HEK293 (cell line): ENCODE data around the gene CCDC27.

Experiments used
- CTCF ChIA-PET: fragments of 350-600 bp; formaldehyde crosslinking; extraction: SDS; loops from one replicate; lab custom pipeline; 2021; ENCODE audit warnings: antibody characterized with exemption; lab: Yijun Ruan, JAX
- POLR2A ChIA-PET: fragments of 300-600 bp; formaldehyde crosslinking; extraction: SDS; loops from one replicate; lab custom pipeline; 2020; ENCODE audit warnings: antibody characterized with exemption, inconsistent platforms; lab: Yijun Ruan, JAX
- H3K27ac ChIP-seq: fragments of 200-500 bp; sonication (Bioruptor generic); 2 replicates; pipeline ENCODE4 v1.5.1; 2014; ENCODE audit warnings: low read depth, low read length, control low read depth, inconsistent platforms; ENCODE audit errors: extremely low read depth
- H3K36me3 ChIP-seq, 2 experiments: fragments of 200-500 bp in 1 of 2; sonication (Bioruptor generic) in 1 of 2; 1 replicate in 1 of 2; 2 replicates in 1 of 2; pipeline ENCODE4 v1.5.1; 2014 to 2017; ENCODE audit warnings: inconsistent platforms in 2 of 2, low read length in 2 of 2; ENCODE audit not compliant: control insufficient read depth in 2 of 2, insufficient read depth in 1 of 2
- H3K4me1 ChIP-seq: fragments of 200-500 bp; sonication (Bioruptor generic); 2 replicates; pipeline ENCODE4 v1.5.1; 2014; ENCODE audit warnings: mild to moderate bottlenecking, low read length, inconsistent platforms; ENCODE audit not compliant: control insufficient read depth, insufficient read depth
- H3K4me3 ChIP-seq: 2 replicates; pipeline ENCODE4 v1.5.1; 2011; ENCODE audit warnings: low read depth, mild to moderate bottlenecking, control low read depth, low read length, moderate library complexity
- H3K9me3 ChIP-seq: fragments of 200-500 bp; sonication (Bioruptor generic); 2 replicates; pipeline ENCODE4 v1.5.1; 2014; ENCODE audit warnings: low read depth, low read length, inconsistent platforms; ENCODE audit not compliant: control insufficient read depth, insufficient read depth
- REPIN1 ChIP-seq: fragments of 450-650 bp; formaldehyde crosslinking; IDR thresholded peaks from 2 replicates; pipeline ENCODE4 v1.5.1; 2017; ENCODE audit warnings: missing biosample characterization, missing genetic modification characterization, low read depth
- SP3 ChIP-seq: fragments of 450-650 bp; formaldehyde crosslinking; IDR thresholded peaks from 2 replicates; pipeline ENCODE4 v1.5.1; 2016; ENCODE audit warnings: missing biosample characterization, missing genetic modification characterization
- ZBTB48 ChIP-seq: fragments of 450-650 bp; formaldehyde crosslinking; IDR thresholded peaks from 2 replicates; pipeline ENCODE4 v1.5.1; 2016; ENCODE audit warnings: missing biosample characterization, missing genetic modification characterization
- ZNF138 ChIP-seq: fragments of 450-650 bp; formaldehyde crosslinking; IDR thresholded peaks from 2 replicates; pipeline ENCODE4 v1.5.1; 2016; ENCODE audit warnings: missing biosample characterization, missing genetic modification characterization, borderline replicate concordance
- ZNF146 ChIP-seq: fragments of 450-650 bp; formaldehyde crosslinking; IDR thresholded peaks from 2 replicates; pipeline ENCODE4 v1.5.1; 2016; ENCODE audit warnings: missing biosample characterization, missing genetic modification characterization
- ZNF174 ChIP-seq: fragments of 450-650 bp; formaldehyde crosslinking; IDR thresholded peaks from 2 replicates; pipeline ENCODE4 v1.5.0; 2017; ENCODE audit warnings: missing biosample characterization, mild to moderate bottlenecking, missing genetic modification characterization
- ZNF211 ChIP-seq: fragments of 450-650 bp; formaldehyde crosslinking; IDR thresholded peaks from 2 replicates; pipeline ENCODE4 v1.5.1; 2016; ENCODE audit warnings: low read depth, missing biosample characterization, missing genetic modification characterization
- ZNF324 ChIP-seq: fragments of 450-650 bp; formaldehyde crosslinking; IDR thresholded peaks from 2 replicates; pipeline ENCODE4 v1.5.1; 2016; ENCODE audit warnings: missing biosample characterization, missing genetic modification characterization
- ZNF558 ChIP-seq: fragments of 450-650 bp; formaldehyde crosslinking; IDR thresholded peaks from 2 replicates; pipeline ENCODE4 v1.5.1; 2016; ENCODE audit warnings: missing biosample characterization, missing genetic modification characterization
- ZNF585B ChIP-seq: fragments of 450-650 bp; formaldehyde crosslinking; IDR thresholded peaks from 2 replicates; pipeline ENCODE4 v1.5.1; 2016; ENCODE audit warnings: missing biosample characterization, missing genetic modification characterization
- ZNF610 ChIP-seq: fragments of 450-650 bp; formaldehyde crosslinking; IDR thresholded peaks from 2 replicates; pipeline ENCODE4 v1.5.1; 2016; ENCODE audit warnings: missing biosample characterization, missing genetic modification characterization, borderline replicate concordance
- ZNF629 ChIP-seq: fragments of 450-650 bp; formaldehyde crosslinking; IDR thresholded peaks from 2 replicates; pipeline ENCODE4 v1.5.1; 2017; ENCODE audit warnings: missing biosample characterization, missing genetic modification characterization
- ZNF658 ChIP-seq: fragments of 450-650 bp; formaldehyde crosslinking; IDR thresholded peaks from 2 replicates; pipeline ENCODE4; 2016; ENCODE audit warnings: missing biosample characterization, missing genetic modification characterization
- ZNF677 ChIP-seq: fragments of 450-650 bp; IDR thresholded peaks from 2 replicates; pipeline ENCODE4 v1.5.0; 2018; ENCODE audit warnings: missing biosample characterization, mild to moderate bottlenecking, missing genetic modification characterization, moderate library complexity
- ZNF777 ChIP-seq: fragments of 450-650 bp; formaldehyde crosslinking; IDR thresholded peaks from 2 replicates; pipeline ENCODE4 v1.5.1; 2017; ENCODE audit warnings: missing biosample characterization, missing genetic modification characterization, borderline replicate concordance
- ZSCAN23 ChIP-seq: fragments of 450-650 bp; formaldehyde crosslinking; IDR thresholded peaks from 2 replicates; pipeline ENCODE4 v1.5.1; 2016; ENCODE audit warnings: missing biosample characterization, missing genetic modification characterization
- TF ChIP-seq, protein P1 (sequence below): fragments of 450-650 bp; formaldehyde crosslinking; IDR thresholded peaks from 2 replicates; pipeline ENCODE4 v1.5.1; 2016; ENCODE audit warnings: missing biosample characterization, missing genetic modification characterization, borderline replicate concordance
- TF ChIP-seq, protein P2 (sequence below): fragments of 450-650 bp; formaldehyde crosslinking; IDR thresholded peaks from 2 replicates; pipeline ENCODE4 v1.5.1; 2016; ENCODE audit warnings: missing biosample characterization, missing genetic modification characterization, borderline replicate concordance
- TF ChIP-seq, protein P3 (sequence below): fragments of 450-650 bp; formaldehyde crosslinking; IDR thresholded peaks from 2 replicates; pipeline ENCODE4 v1.5.1; 2016; ENCODE audit warnings: missing biosample characterization, missing genetic modification characterization

Gene CCDC27

DNA sequence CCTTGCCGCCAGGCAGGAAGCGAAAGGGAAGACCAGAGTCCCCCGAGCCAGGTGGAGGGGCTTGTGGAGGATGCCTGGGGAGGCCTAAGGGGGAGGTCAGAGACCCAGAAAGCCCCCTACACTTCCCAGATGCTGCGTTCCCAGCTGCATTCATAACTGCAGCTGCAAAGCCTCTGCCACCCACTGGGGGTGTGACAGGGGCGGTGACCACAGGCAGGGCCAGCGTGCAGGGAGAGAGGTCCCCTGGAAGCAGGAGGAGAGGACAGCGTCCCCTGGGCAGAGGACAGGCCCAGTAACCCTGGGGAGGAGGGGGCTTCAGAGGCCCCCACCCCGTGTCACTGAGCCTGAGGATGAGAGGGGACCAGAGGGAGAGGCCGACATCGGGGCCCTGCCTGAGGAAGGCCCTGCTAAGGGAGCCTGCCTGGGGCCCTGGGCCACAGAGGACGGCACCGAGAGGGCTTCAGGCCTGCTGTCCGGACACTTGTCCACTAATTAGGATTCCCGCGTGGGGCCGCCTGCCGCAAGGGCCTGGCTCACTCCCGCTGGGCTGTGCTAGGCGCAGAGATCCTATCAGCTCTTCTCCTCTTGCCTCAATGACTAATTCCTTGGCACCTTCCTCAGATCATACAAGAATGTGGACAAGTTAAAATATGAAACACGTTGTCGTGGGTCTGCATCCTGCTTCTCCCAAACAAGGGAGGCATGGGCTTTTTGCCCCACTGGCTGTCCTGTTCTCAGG lies 49.1 kb upstream of the CCDC27 start:
- Histone ChIP-seq H3K27ac (peak overlapping the region; percentile 37; the same call in 1 of the 2 replicates), H3K36me3 (peaks cover 0 to 15% of the 10 kb centered on the region in 2 experiments; a peak in 1 of 3 replicates), H3K4me3 (no peak overlapping the region), H3K4me1 (0 out of 2 replicates have a peak, but pooled peaks cover 2% of the 10 kb centered on the region), H3K9me3 (no peaks in the 10 kb centered on the region)
- ChIA-PET CTCF (interaction anchor here (1.2 to 1.3 kb wide), 2 partner anchors 22 to 212 kb away, joined by 5 to 6 read pairs; no protein-coding TSS in a partner anchor), POLR2A (no interaction called here)
- TF ChIP-seq ZBTB48 (tag by site-specific recombination) (0 out of 2 replicates have a peak, but pooled peaks have one; percentile 18), ZNF324 (tag by site-specific recombination) (no peak)

DNA sequence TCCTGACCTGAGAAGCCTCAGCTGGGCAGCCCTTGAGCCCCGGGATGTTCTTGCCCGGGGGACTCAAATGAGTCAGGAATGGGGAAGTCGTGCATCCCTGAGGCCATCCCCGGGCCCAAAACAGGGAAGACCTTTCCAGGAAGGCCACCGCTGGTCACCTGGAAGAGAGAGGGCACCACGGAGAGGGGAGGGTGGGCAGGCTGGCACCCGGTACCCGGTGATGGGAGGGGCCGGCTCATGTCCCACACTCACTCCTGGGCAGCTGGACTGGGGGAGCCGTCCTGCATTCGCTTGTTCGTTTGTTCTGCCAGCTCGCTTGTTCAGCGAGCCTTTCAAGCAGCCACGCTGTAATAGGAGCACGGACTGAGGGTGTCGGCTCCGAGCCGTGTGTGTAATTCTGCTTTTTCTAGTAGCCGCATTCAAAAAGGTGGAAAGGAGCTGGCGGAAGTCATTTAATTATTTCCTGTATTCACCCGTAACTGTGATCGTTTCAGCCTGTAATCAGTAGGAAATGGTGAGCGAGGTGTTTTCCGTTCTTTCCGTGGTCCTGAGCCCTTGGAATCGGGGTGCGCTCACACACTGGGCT lies 48.4 kb upstream of the CCDC27 start:
- Histone ChIP-seq H3K4me3 (no peak overlapping the region), H3K36me3 (peaks cover 0 to 20% of the 10 kb centered on the region in 2 experiments; a peak in 1 of 3 replicates), H3K4me1 (0 out of 2 replicates have a peak, but pooled peaks cover 2% of the 10 kb centered on the region)
- CTCF ChIA-PET: no interaction called here
- TF ChIP-seq REPIN1 (no peak), ZNF211 (tag by site-specific recombination) (no peak), ZNF558 (tag by site-specific recombination) (no peak), ZNF629 (tag by site-specific recombination) (no peak), ZNF138 (tag by site-specific recombination) (no peak), SP3 (tag by site-specific recombination) (no peak), ZNF610 (tag by site-specific recombination) (no peak), ZNF146 (tag by site-specific recombination) (no peak), ZNF174 (no peak), ZSCAN23 (no peak), ZNF677 (tag by site-specific recombination) (no peak), ZNF585B (tag by site-specific recombination) (no peak), ZNF658 (no peak), ZNF777 (no peak)
- TF ChIP-seq, protein P1, sequence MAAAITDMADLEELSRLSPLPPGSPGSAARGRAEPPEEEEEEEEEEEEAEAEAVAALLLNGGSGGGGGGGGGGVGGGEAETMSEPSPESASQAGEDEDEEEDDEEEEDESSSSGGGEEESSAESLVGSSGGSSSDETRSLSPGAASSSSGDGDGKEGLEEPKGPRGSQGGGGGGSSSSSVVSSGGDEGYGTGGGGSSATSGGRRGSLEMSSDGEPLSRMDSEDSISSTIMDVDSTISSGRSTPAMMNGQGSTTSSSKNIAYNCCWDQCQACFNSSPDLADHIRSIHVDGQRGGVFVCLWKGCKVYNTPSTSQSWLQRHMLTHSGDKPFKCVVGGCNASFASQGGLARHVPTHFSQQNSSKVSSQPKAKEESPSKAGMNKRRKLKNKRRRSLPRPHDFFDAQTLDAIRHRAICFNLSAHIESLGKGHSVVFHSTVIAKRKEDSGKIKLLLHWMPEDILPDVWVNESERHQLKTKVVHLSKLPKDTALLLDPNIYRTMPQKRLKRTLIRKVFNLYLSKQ (tag by site-specific recombination): no peak
- TF ChIP-seq, protein P2, sequence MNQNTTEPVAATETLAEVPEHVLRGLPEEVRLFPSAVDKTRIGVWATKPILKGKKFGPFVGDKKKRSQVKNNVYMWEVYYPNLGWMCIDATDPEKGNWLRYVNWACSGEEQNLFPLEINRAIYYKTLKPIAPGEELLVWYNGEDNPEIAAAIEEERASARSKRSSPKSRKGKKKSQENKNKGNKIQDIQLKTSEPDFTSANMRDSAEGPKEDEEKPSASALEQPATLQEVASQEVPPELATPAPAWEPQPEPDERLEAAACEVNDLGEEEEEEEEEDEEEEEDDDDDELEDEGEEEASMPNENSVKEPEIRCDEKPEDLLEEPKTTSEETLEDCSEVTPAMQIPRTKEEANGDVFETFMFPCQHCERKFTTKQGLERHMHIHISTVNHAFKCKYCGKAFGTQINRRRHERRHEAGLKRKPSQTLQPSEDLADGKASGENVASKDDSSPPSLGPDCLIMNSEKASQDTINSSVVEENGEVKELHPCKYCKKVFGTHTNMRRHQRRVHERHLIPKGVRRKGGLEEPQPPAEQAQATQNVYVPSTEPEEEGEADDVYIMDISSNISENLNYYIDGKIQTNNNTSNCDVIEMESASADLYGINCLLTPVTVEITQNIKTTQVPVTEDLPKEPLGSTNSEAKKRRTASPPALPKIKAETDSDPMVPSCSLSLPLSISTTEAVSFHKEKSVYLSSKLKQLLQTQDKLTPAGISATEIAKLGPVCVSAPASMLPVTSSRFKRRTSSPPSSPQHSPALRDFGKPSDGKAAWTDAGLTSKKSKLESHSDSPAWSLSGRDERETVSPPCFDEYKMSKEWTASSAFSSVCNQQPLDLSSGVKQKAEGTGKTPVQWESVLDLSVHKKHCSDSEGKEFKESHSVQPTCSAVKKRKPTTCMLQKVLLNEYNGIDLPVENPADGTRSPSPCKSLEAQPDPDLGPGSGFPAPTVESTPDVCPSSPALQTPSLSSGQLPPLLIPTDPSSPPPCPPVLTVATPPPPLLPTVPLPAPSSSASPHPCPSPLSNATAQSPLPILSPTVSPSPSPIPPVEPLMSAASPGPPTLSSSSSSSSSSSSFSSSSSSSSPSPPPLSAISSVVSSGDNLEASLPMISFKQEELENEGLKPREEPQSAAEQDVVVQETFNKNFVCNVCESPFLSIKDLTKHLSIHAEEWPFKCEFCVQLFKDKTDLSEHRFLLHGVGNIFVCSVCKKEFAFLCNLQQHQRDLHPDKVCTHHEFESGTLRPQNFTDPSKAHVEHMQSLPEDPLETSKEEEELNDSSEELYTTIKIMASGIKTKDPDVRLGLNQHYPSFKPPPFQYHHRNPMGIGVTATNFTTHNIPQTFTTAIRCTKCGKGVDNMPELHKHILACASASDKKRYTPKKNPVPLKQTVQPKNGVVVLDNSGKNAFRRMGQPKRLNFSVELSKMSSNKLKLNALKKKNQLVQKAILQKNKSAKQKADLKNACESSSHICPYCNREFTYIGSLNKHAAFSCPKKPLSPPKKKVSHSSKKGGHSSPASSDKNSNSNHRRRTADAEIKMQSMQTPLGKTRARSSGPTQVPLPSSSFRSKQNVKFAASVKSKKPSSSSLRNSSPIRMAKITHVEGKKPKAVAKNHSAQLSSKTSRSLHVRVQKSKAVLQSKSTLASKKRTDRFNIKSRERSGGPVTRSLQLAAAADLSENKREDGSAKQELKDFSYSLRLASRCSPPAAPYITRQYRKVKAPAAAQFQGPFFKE (tag by site-specific recombination): no peak
- TF ChIP-seq, protein P3, sequence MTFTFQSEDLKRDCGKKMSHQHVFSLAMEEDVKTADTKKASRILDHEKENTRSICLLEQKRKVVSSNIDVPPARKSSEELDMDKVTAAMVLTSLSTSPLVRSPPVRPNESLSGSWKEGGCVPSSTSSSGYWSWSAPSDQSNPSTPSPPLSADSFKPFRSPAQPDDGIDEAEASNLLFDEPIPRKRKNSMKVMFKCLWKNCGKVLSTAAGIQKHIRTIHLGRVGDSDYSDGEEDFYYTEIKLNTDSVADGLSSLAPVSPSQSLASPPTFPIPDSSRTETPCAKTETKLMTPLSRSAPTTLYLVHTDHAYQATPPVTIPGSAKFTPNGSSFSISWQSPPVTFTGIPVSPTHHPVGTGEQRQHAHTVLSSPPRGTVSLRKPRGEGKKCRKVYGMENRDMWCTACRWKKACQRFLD (tag by site-specific recombination): no peak
- TF ChIP-seq, all 188 proteins: peak for 0
- Histone ChIP-seq H3K9me3 (no peaks in the 10 kb centered on the region), H3K27ac (no peak overlapping the region)
- POLR2A ChIA-PET: interaction anchor here (0.5 kb wide), 1 partner anchor 284 kb away, joined by 3 read pairs; no protein-coding TSS in a partner anchor
